NCI-H146 treated with DMSO at 0.1 percent for 48 hours (cell line): ENCODE measurements around the gene RPRML.

ENCODE experiments used
- DNase-seq: peaks from one replicate; lab custom pipeline; 2025; ENCODE audit not compliant: unreplicated experiment; lab: John Stamatoyannopoulos, UW

The RPRML gene

GRCh38 chr17:46947216-46947615, 31.8 kb downstream of the RPRML start:
- no peak for DNase-seq

- no peak for DNase-seq
These were observed 34.1 kb downstream of the RPRML start for GRCh38 chr17:46944931-46945330.

- no peak for DNase-seq
These were observed 35.3 kb downstream of the RPRML start for GRCh38 chr17:46943501-46944393.

DNA sequence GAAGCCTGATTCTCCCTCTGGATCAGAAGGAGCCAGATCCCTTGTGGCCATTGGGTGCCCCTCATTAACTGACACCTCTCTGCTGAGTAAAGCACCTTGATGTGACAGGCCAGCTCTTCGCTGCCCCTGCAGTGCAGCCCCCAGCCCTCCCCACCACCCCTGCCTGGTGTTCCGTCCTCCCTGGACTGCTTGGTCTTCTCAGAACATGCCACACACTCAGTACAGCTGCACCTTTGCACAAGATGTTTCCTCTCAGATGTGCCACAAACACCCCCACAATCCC, 35.9 kb downstream of the RPRML start:
- DNase-seq: no peak

- DNase-seq: peak; percentile 21
These were observed 36.4 kb downstream of the RPRML start for GRCh38 chr17:46942441-46943217.

DNA sequence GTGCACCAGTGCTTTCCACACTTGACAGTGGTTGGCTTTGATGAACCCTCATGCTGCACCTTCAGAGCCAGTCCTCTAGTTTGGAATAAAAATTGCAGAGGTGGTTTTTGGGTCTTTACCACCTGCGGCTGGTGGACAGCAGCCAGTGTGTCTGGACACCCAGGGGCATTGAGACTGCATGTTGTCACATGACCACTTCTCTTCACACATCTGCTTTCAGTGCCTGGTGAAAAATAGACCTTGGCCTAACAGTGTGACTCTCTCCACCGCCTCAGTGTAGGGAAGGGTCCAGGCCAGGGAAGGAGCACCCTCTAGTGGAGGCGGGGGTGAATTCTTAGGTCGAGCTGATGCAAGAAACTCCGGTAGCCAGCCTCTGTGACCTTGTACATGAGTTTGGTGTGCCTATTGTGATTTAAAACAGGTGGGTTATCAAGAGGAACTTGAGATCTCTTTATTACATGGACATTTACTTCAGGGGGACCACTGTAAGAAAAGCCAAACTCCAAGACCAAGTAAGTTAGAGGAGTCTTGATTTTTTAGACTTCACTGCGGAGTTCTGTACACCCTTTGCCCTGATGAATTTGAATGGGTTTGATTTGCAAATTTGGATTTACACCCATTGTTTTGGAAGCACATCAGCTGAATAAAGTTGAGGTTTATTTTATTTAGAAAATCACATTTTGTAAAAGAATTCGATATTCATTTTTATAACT, 38.2 kb downstream of the RPRML start:
- peak; percentile 50 for DNase-seq

DNA sequence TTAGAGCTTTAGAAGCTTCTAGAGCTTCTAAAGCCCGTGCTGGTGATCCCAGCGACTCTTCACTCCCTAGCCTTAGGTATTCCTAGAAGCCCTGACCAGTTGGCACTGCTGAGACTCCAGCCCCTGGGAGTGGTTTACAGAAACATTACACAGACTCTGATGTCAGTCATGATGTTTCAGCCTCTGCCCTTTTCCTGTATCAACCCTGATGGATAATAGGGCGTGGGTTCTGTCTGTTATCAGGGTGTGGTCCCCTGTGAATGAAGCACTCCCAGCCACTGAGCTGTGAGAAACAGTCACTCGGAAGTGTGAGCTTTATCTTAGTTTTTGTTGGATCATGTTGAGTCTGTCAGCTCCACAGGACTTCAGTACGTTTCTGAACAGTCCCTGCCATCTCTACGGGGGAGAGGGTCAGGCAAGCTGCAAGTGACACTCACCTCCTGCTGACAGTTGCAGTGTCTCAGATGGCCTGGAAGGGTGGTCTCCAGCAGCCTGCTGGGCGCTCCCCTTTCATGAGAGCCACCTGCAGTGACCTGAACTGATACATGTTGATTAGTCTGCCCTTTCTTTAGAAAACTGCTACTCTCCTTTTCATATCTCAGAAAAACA, 43.3 kb downstream of the RPRML start:
- no peak for DNase-seq

GRCh38 chr17:46931596-46931995, 47.5 kb downstream of the RPRML start:
- DNase-seq: no peak

GRCh38 chr17:46930051-46930450, 49.0 kb downstream of the RPRML start:
- no peak for DNase-seq

DNA sequence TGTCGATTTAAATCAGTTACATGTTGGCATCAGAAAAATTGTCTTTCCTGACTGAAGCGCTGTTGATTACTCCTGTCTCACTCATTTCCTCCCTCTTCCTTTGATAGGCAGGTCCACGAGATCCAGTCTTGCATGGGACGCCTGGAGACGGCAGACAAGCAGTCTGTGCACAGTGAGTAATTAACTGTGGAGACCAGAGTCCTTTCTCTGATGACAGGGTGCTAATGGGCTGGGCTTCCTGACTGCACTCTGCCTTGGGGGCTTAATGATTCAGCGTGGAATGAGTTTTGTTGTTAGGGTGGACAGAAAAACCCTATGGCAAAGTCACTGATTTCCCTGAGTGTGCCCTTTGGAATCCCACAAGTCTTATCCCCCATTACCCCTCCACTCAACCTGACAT, 49.6 kb downstream of the RPRML start:
- DNase-seq: no peak

DNA sequence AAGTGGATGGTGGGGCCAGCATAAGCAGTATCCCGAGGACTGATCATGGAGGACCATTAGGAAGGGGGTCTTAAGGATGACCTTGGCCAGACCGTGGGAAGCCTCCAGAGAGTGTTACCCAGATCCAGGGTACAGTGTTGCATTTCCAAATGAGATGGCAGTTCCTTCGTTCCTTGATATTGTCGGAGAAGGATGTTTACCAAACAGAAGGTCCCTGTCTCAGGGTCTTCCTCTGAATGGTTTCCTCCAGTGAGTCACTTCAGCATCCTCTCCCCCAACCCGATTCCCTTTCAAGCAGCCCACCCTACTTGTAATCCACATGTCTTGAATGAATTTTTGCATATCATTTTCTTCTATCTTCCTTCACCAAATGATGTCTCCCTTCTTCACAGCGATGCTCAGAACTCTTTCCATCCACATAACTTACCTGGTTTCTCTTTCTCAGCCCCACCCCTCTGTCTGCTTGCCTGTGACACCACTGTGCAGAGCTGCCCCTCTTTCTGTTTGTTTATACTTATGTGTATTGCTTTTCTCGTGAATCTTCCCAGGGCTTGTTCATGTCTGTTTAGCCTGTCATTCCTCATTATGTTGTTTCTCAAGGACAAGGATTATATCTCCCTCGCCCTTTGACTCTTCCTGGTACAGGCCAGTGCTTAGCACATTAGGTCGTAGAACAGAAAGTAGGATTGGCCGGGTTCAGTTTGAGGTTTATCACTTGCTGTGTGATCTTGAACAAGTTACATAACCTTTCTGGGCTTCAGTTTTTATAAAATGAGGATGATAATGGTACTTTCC, 50.4 kb downstream of the RPRML start:
- no peak for DNase-seq
